ENCODE results near the gene PBX3. TPM values are rescaled to one million over a fixed set of nuclear protein-coding genes. Genes with fewer than 3 reads are reported as not detected.

PBX3 gene
- total and polyA plus RNA-seq, 10 of the 15 experiments (the other 5 are each of a cell fraction or from before 2014, with no cell fraction given), result 6.7 to 146 (median 22.2) TPM

DNA sequence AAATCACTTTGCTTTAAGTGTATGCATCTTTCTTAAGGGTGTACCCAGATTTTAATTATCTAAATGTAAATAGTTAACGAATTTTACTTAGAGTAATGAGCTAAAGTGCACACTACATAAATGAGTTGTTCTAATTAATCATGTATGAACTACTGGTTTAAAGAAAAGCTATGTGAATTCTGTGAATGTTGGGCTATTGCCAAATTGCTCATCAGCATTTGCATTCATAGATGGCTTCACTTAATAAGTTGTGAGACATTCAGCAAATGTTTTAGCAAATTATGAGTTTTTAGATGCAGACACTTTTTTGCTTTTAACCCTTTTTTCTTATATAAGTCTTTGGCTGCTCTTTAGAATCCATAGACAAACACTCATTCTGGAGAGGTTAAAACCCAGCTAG is 175.7 kb downstream of the PBX3 start:
- no peaks in the 10 kb centered on the region for H3K27me3 ChIP-seq (replicated peaks in 1 of 2; ENCODE audit: control insufficient read depth in 2 of 2, insufficient read depth in 2 of 2, low read length in 1 of 2)
- H3K9ac ChIP-seq (ENCODE audit: control insufficient read depth, insufficient read depth, low read length), result no peak overlapping the region
- DNase-seq (ENCODE audit: low read depth, low spot score) (no peak), ATAC-seq (no peak), FAIRE-seq (no peak)
- POLR2A ChIA-PET, result interaction anchor here (1.5 kb wide), 1 partner anchor 8 kb away, joined by 4 read pairs; no protein-coding TSS in a partner anchor
- no peaks in the 10 kb centered on the region; the same call in 1 of the 2 replicates for H3K79me2 ChIP-seq (ENCODE audit: control insufficient read depth, insufficient read depth, low read length)
- H3K36me3 ChIP-seq (ENCODE audit: control insufficient read depth in 2 of 2, insufficient read depth in 2 of 2, low read length in 1 of 2), result peaks cover 0 to 4% of the 10 kb centered on the region in 2 experiments; a peak in 1 of 4 replicates
- H3K4me1 ChIP-seq (ENCODE audit: control insufficient read depth, insufficient read depth, low read length), result no peaks in the 10 kb centered on the region
- CTCF ChIA-PET, result interaction anchor here (1.1 to 1.4 kb wide), 4 partner anchors 11 to 515 kb away, joined by 3 to 6 read pairs (median 3); no protein-coding TSS in a partner anchor
- H3K9me3 ChIP-seq (replicated peaks; ENCODE audit: control insufficient read depth, insufficient read depth, low read length), result no peaks in the 10 kb centered on the region
- in situ Hi-C loops (cut with MboI) (no loop called here), intact Hi-C loops (cut with micrococcal nuclease; ENCODE audit: unreplicated experiment) (no loop called here)
- H2AFZ ChIP-seq (ENCODE audit: control insufficient read depth, low read depth, low read length), result no peak overlapping the region
- 0% methylated on average over 1 of the region's 1 CpG for WGBS (ENCODE audit: insufficient coverage, insufficient replicate concordance, low lambda C conversion rate, missing lambda C conversion rate)
- no TSS peak for BruUV-seq (replicated peaks)
- H3K4me3 ChIP-seq, result no peak overlapping the region
- SMC1A ChIA-PET (ENCODE audit: uncharacterized antibody, unreplicated experiment), result interaction anchor here (0.7 to 2.7 kb wide), 5 partner anchors 9 to 316 kb away, joined by 3 to 16 read pairs (median 5); no protein-coding TSS in a partner anchor
- no peak overlapping the region for H3K4me2 ChIP-seq (ENCODE audit: control insufficient read depth, insufficient read depth)
- no peaks in the 10 kb centered on the region for H4K20me1 ChIP-seq (ENCODE audit: control insufficient read depth, insufficient read depth)
- RAD21 ChIA-PET (ENCODE audit: unreplicated experiment), result interaction anchor here (1.1 to 1.2 kb wide), 3 partner anchors 18 to 515 kb away, joined by 3 read pairs; no protein-coding TSS in a partner anchor
- H3K27ac ChIP-seq (ENCODE audit: control insufficient read depth, insufficient read depth), result no peak overlapping the region
- TF ChIP-seq, protein P1, sequence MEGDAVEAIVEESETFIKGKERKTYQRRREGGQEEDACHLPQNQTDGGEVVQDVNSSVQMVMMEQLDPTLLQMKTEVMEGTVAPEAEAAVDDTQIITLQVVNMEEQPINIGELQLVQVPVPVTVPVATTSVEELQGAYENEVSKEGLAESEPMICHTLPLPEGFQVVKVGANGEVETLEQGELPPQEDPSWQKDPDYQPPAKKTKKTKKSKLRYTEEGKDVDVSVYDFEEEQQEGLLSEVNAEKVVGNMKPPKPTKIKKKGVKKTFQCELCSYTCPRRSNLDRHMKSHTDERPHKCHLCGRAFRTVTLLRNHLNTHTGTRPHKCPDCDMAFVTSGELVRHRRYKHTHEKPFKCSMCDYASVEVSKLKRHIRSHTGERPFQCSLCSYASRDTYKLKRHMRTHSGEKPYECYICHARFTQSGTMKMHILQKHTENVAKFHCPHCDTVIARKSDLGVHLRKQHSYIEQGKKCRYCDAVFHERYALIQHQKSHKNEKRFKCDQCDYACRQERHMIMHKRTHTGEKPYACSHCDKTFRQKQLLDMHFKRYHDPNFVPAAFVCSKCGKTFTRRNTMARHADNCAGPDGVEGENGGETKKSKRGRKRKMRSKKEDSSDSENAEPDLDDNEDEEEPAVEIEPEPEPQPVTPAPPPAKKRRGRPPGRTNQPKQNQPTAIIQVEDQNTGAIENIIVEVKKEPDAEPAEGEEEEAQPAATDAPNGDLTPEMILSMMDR (IDR thresholded peaks at IDR 0.05 in 2 of 3, conservative IDR thresholded peaks at IDR 0.05 in 1 of 3; ENCODE audit: control insufficient read depth in 2 of 3, extremely low read depth in 1 of 3, insufficient read depth in 1 of 3, low read depth in 3 of 3, low read length in 3 of 3), result no peak
- no peak for TF ChIP-seq YY1 (IDR thresholded peaks at IDR 0.05; ENCODE audit: low read depth, low read length)
- TF ChIP-seq SREBF2 (IDR thresholded peaks at IDR 0.05; ENCODE audit: low read length), result no peak
- TF ChIP-seq RCOR1 (conservative IDR thresholded peaks at IDR 0.05; ENCODE audit: low read depth, low read length), result no peak
- no peak for TF ChIP-seq ZNF384 (IDR thresholded peaks at IDR 0.05; ENCODE audit: borderline replicate concordance, low read depth, low read length)
- no peak for TF ChIP-seq POU2F2 (IDR thresholded peaks at IDR 0.05; ENCODE audit: borderline replicate concordance, low read depth, low read length)
- TF ChIP-seq, protein P2, sequence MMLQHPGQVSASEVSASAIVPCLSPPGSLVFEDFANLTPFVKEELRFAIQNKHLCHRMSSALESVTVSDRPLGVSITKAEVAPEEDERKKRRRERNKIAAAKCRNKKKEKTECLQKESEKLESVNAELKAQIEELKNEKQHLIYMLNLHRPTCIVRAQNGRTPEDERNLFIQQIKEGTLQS (IDR thresholded peaks at IDR 0.05; ENCODE audit: borderline replicate concordance, extremely low read depth, low read depth, low read length), result no peak
- TF ChIP-seq HDGF (IDR thresholded peaks at IDR 0.05), result no peak
- TF ChIP-seq, protein P3, sequence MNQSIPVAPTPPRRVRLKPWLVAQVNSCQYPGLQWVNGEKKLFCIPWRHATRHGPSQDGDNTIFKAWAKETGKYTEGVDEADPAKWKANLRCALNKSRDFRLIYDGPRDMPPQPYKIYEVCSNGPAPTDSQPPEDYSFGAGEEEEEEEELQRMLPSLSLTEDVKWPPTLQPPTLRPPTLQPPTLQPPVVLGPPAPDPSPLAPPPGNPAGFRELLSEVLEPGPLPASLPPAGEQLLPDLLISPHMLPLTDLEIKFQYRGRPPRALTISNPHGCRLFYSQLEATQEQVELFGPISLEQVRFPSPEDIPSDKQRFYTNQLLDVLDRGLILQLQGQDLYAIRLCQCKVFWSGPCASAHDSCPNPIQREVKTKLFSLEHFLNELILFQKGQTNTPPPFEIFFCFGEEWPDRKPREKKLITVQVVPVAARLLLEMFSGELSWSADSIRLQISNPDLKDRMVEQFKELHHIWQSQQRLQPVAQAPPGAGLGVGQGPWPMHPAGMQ (IDR thresholded peaks at IDR 0.05; ENCODE audit: borderline replicate concordance), result no peak
- TF ChIP-seq, protein P4, sequence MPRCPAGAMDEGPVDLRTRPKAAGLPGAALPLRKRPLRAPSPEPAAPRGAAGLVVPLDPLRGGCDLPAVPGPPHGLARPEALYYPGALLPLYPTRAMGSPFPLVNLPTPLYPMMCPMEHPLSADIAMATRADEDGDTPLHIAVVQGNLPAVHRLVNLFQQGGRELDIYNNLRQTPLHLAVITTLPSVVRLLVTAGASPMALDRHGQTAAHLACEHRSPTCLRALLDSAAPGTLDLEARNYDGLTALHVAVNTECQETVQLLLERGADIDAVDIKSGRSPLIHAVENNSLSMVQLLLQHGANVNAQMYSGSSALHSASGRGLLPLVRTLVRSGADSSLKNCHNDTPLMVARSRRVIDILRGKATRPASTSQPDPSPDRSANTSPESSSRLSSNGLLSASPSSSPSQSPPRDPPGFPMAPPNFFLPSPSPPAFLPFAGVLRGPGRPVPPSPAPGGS (IDR thresholded peaks at IDR 0.05; ENCODE audit: borderline replicate concordance, insufficient read depth, low read depth, low read length, poor library complexity, severe bottlenecking), result no peak
- TF ChIP-seq NRF1 (conservative IDR thresholded peaks at IDR 0.05; ENCODE audit: low read depth, low read length), result no peak
- TF ChIP-seq, protein P5, sequence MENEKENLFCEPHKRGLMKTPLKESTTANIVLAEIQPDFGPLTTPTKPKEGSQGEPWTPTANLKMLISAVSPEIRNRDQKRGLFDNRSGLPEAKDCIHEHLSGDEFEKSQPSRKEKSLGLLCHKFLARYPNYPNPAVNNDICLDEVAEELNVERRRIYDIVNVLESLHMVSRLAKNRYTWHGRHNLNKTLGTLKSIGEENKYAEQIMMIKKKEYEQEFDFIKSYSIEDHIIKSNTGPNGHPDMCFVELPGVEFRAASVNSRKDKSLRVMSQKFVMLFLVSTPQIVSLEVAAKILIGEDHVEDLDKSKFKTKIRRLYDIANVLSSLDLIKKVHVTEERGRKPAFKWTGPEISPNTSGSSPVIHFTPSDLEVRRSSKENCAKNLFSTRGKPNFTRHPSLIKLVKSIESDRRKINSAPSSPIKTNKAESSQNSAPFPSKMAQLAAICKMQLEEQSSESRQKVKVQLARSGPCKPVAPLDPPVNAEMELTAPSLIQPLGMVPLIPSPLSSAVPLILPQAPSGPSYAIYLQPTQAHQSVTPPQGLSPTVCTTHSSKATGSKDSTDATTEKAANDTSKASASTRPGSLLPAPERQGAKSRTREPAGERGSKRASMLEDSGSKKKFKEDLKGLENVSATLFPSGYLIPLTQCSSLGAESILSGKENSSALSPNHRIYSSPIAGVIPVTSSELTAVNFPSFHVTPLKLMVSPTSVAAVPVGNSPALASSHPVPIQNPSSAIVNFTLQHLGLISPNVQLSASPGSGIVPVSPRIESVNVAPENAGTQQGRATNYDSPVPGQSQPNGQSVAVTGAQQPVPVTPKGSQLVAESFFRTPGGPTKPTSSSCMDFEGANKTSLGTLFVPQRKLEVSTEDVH (IDR thresholded peaks at IDR 0.05; ENCODE audit: low read depth, partially characterized antibody), result no peak
- no peak for TF ChIP-seq POLR2AphosphoS5 (IDR thresholded peaks at IDR 0.05; ENCODE audit: low read length)
- no peak for TF ChIP-seq MYC (IDR thresholded peaks at IDR 0.05; ENCODE audit: insufficient read depth, insufficient read length, insufficient replicate concordance, low read length, severe bottlenecking)
- no peak for TF ChIP-seq ZNF622 (IDR thresholded peaks at IDR 0.05)
- TF ChIP-seq IKZF2 (IDR thresholded peaks at IDR 0.05), result no peak
